ENCODE data around the gene ZDHHC11B.
"Not testable (repeated sequence)": the region's sequence is repeated elsewhere in the genome, so short reads cannot be mapped to it uniquely, and the experiment has no call there.

- TF ChIP-seq CTCF (IDR thresholded peaks at IDR 0.05; ENCODE audit: insufficient read depth, low read length); SPI1 (IDR thresholded peaks at IDR 0.05; ENCODE audit: borderline replicate concordance, low read depth); REST (IDR thresholded peaks at IDR 0.05; ENCODE audit: insufficient replicate concordance, low read depth): not testable (repeated sequence)
These were observed 55.3 kb downstream of the ZDHHC11B start for GRCh38 chr5:729225-729624.
